GM11168 (cell line): Measurements from ENCODE around the gene DLK1.

Experiments
- in situ Hi-C: fragments of 300-500 bp; cut with MboI; formaldehyde crosslinking; loops from one replicate; pipeline ENCODE4 v1.12.0; 2022; ENCODE audit warnings: low sequenced_read_pairs; ENCODE audit not compliant: unreplicated experiment

The DLK1 gene

DNA sequence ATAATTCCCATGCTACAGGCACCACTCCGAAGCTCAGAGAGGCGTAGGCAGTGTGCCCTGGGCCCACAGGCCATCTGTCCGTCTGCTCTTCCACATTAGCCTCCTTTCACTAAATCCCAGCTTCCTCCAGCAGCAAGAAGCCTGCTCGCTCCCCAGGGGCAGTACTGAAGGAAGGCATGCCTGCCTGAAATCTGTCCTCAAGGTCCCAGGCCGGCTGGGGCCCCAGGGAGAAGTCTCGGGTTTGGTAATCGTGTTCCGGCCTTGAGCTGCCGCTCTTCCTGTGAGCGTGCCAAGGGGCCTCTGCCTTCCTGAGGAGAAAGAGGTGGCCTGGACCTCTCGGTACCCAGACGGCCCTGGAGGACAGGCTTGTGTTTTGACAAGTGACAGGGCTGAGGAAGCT is 15.2 kb upstream of the DLK1 start:
- in situ Hi-C loops, result no loop called here

- in situ Hi-C loops, result no loop called here
Observed at GRCh38 chr14:100712490-100712889, 14.2 kb upstream of the DLK1 start.

DNA sequence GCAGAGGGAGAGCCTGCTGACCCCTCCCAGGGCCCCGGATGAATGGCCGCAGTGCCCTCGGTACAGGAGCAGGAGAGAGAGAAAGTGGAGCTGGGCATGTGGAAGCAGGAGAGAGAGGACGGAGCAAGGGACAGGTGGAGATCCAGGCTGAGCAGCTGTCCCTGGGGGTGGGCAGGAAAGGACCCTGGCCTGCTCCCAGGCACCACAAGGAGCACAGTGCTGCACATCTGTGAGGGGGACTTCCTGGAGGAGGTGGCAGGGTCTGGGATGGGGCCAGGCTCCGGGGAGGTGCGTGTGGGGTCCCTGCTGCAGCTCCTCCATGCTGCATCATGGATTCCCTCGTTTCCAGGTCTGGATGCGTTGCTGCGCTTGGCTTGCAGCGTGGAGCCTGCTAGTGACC is 13.0 kb upstream of the DLK1 start:
- in situ Hi-C loops, result no loop called here

GRCh38 chr14:100714258-100714892 is 12.3 kb upstream of the DLK1 start:
- in situ Hi-C loops, result no loop called here

DNA sequence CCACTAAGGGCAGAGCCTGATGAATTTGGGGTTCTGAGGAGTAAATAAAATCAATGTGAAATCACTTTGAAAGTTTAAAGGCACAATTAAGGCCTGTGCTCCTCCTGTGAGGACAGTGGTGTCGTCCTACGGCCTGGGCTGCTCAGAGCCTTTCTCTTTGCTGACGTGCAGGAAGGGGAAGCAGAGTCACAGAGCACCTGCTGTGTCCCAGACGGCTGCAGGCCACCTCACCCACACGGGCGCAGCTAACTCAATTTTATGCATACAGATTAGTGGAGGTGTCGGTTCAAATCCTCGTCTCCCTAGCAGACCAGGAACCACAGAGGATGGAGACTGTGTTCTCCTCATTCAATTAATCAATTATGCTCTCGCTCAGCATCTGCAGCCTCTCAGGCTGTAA is 11.4 kb upstream of the DLK1 start:
- in situ Hi-C loops, result no loop called here

DNA sequence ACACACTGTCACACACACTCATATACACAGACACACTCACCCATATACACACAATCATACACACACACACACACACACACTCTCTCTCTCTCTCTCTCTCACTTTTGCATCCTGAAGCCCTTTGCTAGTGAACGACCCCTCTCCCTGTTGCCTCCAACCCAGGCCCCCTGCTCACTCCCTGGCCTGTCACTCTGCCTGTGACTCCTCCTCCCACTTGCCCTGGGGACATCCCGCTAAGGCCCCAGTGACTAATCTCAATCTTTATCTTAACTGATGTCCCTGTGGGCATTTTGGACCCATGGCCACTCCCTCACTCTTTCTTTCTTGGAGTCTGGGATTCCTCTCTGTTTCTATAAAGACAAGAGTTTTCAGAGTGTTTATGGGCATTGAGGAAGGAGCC is 10.9 kb upstream of the DLK1 start:
- in situ Hi-C loops, result no loop called here

- in situ Hi-C loops, result no loop called here
Observed at GRCh38 chr14:100717386-100717785, 9.3 kb upstream of the DLK1 start.

GRCh38 chr14:100719976-100720520 is 6.6 kb upstream of the DLK1 start:
- in situ Hi-C loops, result no loop called here

DNA sequence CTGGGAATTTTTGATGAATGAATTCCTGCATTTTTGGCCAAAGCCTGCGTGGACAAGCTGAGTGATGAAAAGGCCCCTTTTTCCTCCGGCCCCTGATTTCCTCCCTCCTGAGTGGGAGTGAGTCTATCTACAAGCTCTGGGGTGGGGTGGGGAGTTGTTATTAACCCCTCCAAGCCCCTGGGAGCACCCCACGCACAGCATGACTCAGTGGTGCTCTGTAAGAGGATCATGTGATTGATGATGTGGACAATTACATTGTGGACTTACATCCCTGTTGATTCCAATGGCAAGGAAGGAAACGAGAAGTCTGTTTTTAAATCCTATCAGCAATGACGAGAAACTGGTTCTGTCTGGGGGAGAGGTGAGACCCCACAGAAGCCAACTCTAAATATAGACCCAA is 5.1 kb upstream of the DLK1 start:
- in situ Hi-C loops, result no loop called here

DNA sequence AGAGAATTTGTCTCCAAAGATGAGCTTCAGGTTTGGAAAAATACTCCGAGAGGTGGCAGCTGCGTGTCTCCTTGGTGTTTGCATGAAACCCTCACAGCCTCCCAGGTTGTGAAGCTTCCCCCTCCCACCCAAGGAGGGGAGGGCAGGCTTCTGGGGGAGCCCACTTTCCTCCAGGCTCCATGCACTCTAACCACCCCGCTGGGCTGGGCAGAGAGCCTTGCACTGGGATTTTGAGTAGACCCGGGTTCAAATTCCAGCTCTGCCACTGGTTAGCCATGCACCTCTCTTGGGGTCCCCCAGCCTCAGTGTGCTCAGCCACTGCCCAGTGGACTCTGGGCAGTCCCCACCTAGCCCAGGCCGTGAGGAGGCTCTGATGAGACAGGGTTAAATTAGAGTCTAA is 4.3 kb upstream of the DLK1 start:
- in situ Hi-C loops, result no loop called here

DNA sequence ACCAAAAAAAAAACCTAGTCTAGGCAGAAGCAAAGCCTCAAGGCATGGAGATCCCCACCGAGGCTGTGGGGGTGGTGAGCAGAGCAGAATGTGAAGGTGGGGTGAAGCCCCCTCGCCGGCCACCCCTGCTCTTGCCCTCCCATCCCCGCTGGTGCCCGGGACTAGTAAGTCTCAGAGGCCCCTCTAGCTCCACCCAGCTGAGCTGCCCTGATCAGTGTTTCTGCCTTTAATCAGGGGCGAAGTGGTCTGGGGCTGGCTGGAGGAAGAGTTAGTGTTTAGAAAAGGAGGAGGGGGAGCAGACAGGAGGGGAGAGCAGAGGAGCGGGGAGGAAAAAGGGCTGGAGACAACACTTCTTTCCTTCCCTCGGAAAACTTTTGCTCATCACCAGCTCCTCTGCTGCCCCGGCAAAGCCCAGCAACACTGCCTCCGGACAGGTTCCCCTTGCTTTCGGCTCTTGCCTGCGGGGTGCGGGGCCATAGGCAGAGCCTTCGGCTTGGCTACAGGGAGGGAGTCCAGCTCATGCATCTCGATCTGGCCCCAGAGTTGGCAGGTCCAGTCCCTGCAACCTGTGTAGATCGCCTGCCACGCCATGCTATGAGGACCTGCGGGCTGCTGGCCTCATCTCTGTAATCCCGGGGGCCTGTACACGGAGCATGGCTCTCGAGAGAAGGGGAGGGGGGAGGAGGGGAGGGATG is 3.4 kb upstream of the DLK1 start:
- in situ Hi-C loops, result no loop called here

GRCh38 chr14:100723830-100724437 is 2.8 kb upstream of the DLK1 start:
- in situ Hi-C loops, result no loop called here

DNA sequence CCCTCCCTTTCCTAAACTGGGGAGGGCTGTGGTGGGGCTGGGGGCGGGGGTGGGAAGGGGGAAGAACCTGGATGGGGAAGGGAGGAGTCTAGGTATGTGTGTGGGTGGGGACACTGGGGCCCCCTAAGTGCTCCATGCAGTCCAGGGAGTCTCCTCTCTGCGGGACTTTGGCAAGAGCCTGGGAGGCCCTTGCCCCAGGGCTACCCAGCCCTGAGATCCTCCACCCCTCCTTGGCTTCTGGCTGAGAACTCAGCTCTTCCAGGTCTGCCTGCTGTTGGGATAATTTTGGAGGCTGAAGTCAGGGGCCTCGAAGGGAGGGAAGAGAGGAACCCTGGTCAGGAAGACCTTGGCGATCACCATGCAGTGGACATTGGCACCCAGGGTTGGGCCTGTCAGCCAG is 2.2 kb upstream of the DLK1 start:
- in situ Hi-C loops, result no loop called here

DNA sequence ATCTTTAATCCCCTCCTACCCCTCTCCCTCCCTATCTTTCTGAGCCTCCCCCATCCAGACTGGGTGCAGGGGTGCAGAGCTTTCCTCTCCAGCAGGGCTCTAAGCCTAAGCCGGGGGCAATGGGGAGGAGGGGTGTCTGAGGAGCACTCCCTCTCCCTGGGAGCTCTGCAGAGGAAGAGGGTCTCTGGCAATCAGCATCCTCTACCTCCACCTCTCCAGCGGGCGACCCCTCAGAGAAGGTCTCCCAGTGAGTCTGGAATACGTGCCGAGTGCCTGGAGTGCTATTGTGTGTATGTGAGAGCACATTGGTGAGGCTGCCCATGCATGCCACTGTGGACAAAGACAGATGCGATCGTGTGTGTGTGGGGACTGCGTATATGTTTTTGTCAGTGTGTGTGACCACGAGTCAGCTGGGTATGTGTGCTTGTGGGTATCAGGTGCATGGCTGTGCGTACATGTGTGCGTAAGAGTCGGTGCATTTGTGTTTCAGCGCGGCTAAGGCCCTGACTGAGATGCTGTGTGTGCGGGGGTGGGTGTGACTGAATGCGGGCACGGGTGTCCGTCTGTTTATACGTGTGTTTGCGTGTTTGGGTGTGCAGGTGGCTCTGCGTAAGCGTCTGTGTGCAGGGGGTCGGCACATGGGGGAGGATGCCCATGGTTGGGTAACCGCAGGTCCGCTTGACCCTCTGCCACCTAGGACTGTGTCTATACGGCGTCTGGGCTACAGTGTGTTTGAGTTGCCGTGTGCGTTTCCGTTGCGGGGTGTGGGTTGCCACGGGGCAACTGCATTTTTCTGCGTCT is 905 bp upstream of the DLK1 start:
- in situ Hi-C loops, result no loop called here

DNA sequence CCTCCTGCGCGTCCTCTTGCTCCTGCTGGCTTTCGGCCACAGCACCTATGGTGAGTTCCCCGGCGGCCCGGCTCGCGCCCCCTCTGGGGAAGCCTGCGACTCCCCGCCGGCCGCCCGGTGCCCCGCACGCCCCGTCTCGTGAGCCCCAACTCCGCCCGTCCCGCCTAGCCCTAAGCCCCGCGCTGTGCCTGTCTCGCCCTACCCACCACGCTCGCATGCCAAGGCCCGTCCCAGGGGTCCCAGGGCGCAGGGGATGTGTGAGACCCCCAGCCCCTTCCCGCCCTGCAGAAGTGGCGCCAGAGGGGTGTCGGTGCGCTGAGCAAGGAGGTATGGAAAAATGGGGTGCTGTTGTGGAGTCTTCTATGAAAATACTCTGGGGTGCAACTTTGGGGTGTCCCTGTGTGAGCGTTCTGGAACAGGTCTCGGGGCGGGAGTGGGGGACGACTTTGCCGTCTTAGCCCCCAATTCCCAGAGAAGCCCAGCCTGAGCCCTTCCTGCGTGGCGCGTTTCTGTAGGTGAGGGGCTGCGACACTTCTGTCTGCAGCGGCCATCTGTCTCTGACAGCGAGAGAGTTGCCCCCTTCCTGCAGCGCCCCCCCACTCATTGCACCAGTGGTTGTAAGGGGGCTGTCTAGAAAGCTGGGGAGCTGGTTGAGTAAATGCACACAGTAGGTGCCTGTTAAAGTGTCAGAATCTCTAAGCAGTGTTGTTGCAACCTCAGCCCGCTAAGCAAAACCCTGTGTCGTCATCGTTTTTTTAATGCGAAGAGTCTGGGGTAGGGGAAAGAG is 587 bp downstream of the DLK1 start:
- in situ Hi-C loops, result no loop called here

DNA sequence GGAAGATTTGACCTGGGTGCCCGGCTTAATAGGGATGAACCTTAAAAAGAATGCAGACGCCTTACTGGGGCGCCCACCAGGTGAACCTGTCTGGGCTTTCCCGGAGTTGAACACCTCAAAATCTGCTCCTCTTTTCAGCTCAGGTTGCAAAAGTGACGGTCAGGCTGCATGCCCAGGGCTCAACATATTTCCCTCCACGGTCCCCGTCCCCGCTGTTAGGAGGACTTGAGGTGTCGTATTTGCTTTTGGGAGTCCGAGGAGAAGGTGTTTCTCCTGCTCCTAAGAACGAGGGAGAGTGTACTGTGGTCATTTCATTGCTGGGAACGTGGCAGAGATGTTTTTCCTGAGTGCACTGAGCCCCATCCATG is 1.2 kb downstream of the DLK1 start:
- in situ Hi-C loops, result no loop called here

- in situ Hi-C loops, result no loop called here
Observed at GRCh38 chr14:100728962-100729361, 2.3 kb downstream of the DLK1 start.

GRCh38 chr14:100729982-100730381 is 3.3 kb downstream of the DLK1 start:
- in situ Hi-C loops, result no loop called here

DNA sequence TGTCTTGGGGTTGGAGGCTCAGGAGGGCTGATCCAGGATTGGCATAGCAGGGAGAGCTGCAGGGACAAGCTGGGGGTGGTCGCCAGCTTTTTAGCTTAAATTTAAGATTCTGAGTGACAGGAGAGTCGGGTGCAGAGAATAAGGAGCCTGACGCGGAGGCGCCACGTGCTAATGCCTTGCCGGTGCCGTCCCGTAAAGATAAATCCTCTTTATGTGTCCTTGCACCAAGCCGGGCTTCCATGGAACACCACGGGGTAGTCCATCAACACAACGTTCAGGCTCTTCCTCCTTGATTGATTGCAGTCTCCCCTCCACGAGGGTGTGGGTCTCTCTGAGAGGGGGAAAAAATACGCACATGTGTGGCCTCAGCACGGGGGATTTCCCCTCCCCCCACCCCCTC is 3.9 kb downstream of the DLK1 start:
- in situ Hi-C loops, result no loop called here

DNA sequence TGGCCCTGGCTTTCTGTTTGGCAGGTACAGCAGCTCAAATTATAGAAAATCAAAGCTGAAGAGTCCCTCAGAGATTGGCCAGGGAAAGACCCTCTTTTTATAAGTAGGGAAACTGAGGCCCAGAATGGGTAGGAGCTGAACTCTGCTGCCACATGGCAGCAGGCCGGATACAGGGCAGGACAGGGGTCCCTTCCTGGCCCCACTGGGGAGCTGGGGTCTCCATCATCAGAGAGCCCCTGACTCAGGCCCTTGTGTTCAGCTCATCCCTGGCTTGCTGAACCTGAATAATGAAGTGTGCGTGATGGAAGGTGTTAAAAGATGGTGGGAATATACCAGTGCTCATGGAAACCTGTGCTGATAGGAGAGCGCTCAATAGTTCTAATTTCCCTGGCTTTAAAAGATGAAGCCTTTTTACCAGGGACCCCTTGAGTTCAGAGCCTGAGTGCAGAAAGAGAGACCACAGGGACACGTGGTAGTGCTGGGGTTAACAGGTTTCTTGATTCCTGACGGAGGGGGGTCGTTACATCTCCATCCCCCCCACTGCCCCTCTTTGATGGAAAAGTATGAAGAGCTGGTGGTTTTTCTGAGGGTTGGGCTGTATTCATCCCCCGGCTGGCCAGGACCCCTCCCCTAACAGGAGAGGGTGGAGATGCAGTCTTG is 4.4 kb downstream of the DLK1 start:
- in situ Hi-C loops, result no loop called here
